Transverse colon (tissue), 4 donors: Measurements from ENCODE around the gene DMBT1. TPM values are rescaled to one million over a fixed set of nuclear protein-coding genes. Genes with fewer than 3 reads are reported as not detected.

ENCODE experiments used
- DNase-seq: peaks from one replicate; pipeline ENCODE4 v3.0.0-alpha.2; 2019
- H3K27ac ChIP-seq, 4 donors: fragments of 200-600 bp; sonication (generic); 2 replicates each; pipeline ENCODE4 v1.5.1; 2016 to 2018; ENCODE audit warnings: inconsistent platforms in 4 of 4
- H3K27me3 ChIP-seq: fragments of 200-600 bp; sonication (generic); 2 replicates; pipeline ENCODE4 v1.5.1; 2017; ENCODE audit warnings: inconsistent platforms
- H3K36me3 ChIP-seq, 4 donors: fragments of 200-600 bp; sonication (generic); 2 replicates each; pipeline ENCODE4 v1.5.1; 2017 to 2019; ENCODE audit warnings: inconsistent platforms in 4 of 4
- H3K4me1 ChIP-seq, 4 donors: fragments of 200-600 bp; sonication (generic); 2 replicates each; pipeline ENCODE4 v1.5.1; 2017 to 2020; ENCODE audit warnings: inconsistent platforms in 4 of 4
- H3K4me3 ChIP-seq, 4 donors: fragments of 200-600 bp; sonication (generic); 1 replicate in 1 of 4; 2 replicates in 3 of 4; pipeline versions ENCODE4 v1.5.1 to v1.6.1; 2017 to 2019; ENCODE audit warnings: inconsistent platforms in 4 of 4
- H3K9me3 ChIP-seq, 2 donors: fragments of 200-600 bp; sonication (generic); 2 replicates each; pipeline ENCODE4 v1.5.1; 2017 to 2019; ENCODE audit warnings: inconsistent platforms in 2 of 2
- CTCF ChIP-seq, 5 experiments: fragments of 200-600 bp in 3 of 5; fragments of 450-650 bp in 2 of 5; sonication (generic) in 3 of 5; IDR thresholded peaks; 1 replicate in 2 of 5; 2 replicates in 3 of 5; pipeline ENCODE4 v1.5.1; 2016 to 2017; ENCODE audit warnings: antibody characterized with exemption in 5 of 5, inconsistent platforms in 3 of 5, mild to moderate bottlenecking in 2 of 5, moderate library complexity in 1 of 5
- EP300 ChIP-seq: sonication (generic); formaldehyde crosslinking; IDR thresholded peaks from one replicate; pipeline ENCODE4 v1.6.1; 2017; ENCODE audit warnings: antibody characterized with exemption, low read depth
- POLR2A ChIP-seq: fragments of 450-650 bp; IDR thresholded peaks from one replicate; pipeline ENCODE4 v1.6.1; 2016; ENCODE audit warnings: antibody characterized with exemption, mild to moderate bottlenecking, moderate library complexity
- POLR2AphosphoS5 ChIP-seq, 3 donors: sonication (generic); formaldehyde crosslinking; IDR thresholded peaks; one replicate each; pipeline ENCODE4 v1.6.1; 2016; ENCODE audit warnings: antibody characterized with exemption in 3 of 3
- WGBS, 2 donors: methylation state at CpG; one replicate each; pipeline ENCODE4 v1.1.5; 2018; ENCODE audit warnings: low coverage in 1 of 2; 5-methylcytosine and 5-hydroxymethylcytosine counted together
- in situ Hi-C, 4 donors: fragments of 200-750 bp; cut with MboI; loops; one replicate each; pipeline versions ENCODE4 v1.15.0 to v1.15.1; 2017; ENCODE audit warnings: low sequenced_read_pairs in 3 of 4, low pct_ligation_motif_present in 1 of 4, low pct_unique_long_range_greater_than_20kb in 1 of 4
- intact Hi-C: fragments of 100-400 bp; cut with DNase I; formaldehyde crosslinking; loops from one replicate; pipeline ENCODE4 v1.15.1; 2023; ENCODE audit warnings: low total_unique reads
- total RNA-seq, 4 donors: library from RNA; depleted of rRNA; stranded (reverse); fragments of >200 nt; gene quantifications; one replicate each; pipeline ENCODE4 v1.1.0, GENCODE V29; 2016

The DMBT1 gene
- total RNA-seq, 4 donors from 2014 or later: 42.2 to 124 (median 68.5) TPM

GRCh38 chr10:122689146-122689820, 128.7 kb downstream of the DMBT1 start:
- TF ChIP-seq POLR2AphosphoS5 (IDR thresholded peaks at IDR 0.05) (no peak), CTCF (IDR thresholded peaks at IDR 0.05) (no peak), EP300 (no peak), POLR2A (no peak)
- intact Hi-C loops: no loop called here
- Histone ChIP-seq H3K36me3 (no peaks in the 10 kb centered on the region), H3K4me1 (no peaks in the 10 kb centered on the region), H3K4me3 (no peak overlapping the region), H3K9me3 (no peaks in the 10 kb centered on the region), H3K27ac (no peak overlapping the region), H3K27me3 (peaks cover 4% of the 10 kb centered on the region)
- 56% methylated on average over 6 of the region's 6 CpGs for WGBS, 2 donors
- DNase-seq: no peak
- in situ Hi-C loops: no loop called here

- in situ Hi-C loops (no loop called here), intact Hi-C loops (no loop called here)
- TF ChIP-seq POLR2AphosphoS5 (IDR thresholded peaks at IDR 0.05) (no peak), POLR2A (no peak), EP300 (no peak), CTCF (IDR thresholded peaks at IDR 0.05) (no peak)
- H3K27me3 ChIP-seq: no peaks in the 10 kb centered on the region
- DNase-seq: no peak
- no peaks in the 10 kb centered on the region for H3K4me1 ChIP-seq
- H3K36me3 ChIP-seq: no peaks in the 10 kb centered on the region
- no peak overlapping the region for H3K27ac ChIP-seq
- H3K9me3 ChIP-seq: no peaks in the 10 kb centered on the region
- H3K4me3 ChIP-seq: no peak overlapping the region
- 74 to 78% methylated on average over 5 of the region's 5 CpGs for WGBS, 2 donors
Measured at GRCh38 chr10:122692744-122693143, 132.2 kb downstream of the DMBT1 start.

Other genes with a start within 250 kb of the DMBT1 start
- 10 to 100 TPM; 10.7 to 40.3 (median 28.9) TPM for gene PLEKHA1, start 186.0 kb upstream of the DMBT1 start, total RNA-seq
- gene ARMS2, start 106.1 kb upstream of the DMBT1 start, total RNA-seq: not detected
- 100 to 1,000 TPM in 1 of 4 donors, 10 to 100 TPM in 2, 1 to 10 TPM in 1; 7.9 to 103 (median 31.2) TPM for gene HTRA1, start 99.2 kb upstream of the DMBT1 start, total RNA-seq
- gene C10orf120, start 139.1 kb downstream of the DMBT1 start, total RNA-seq: not detected